Hematopoietic multipotent progenitor cell treated with erythropoietin and hydrocortisone succinate and interleukin-3 and kit ligand, for 17 days (in vitro differentiated cells): ENCODE results near the gene LLGL2.
"Not testable (repeated sequence)": the region's sequence is repeated elsewhere in the genome, so short reads cannot be mapped to it uniquely, and the experiment has no call there.

ENCODE experiments used
- DNase-seq: peaks from one replicate; pipeline ENCODE4 v3.0.0-alpha.2; 2015; ENCODE audit warnings: low spot score

Gene LLGL2

GRCh38 chr17:75570034-75570676 is 44.7 kb downstream of the LLGL2 start:
- no peak for DNase-seq

- DNase-seq = no peak
Observed at GRCh38 chr17:75570772-75571171, 45.3 kb downstream of the LLGL2 start.

GRCh38 chr17:75571197-75571884 is 45.8 kb downstream of the LLGL2 start:
- no peak for DNase-seq

GRCh38 chr17:75571885-75572215 is 46.4 kb downstream of the LLGL2 start:
- no peak for DNase-seq

- DNase-seq = no peak
Observed at GRCh38 chr17:75572713-75573539, 47.4 kb downstream of the LLGL2 start.

GRCh38 chr17:75573540-75573957 is 48.1 kb downstream of the LLGL2 start:
- no peak for DNase-seq

- DNase-seq = no peak
Observed at GRCh38 chr17:75573994-75574393, 48.5 kb downstream of the LLGL2 start.

- DNase-seq = no peak
Observed at GRCh38 chr17:75574404-75575036, 49.0 kb downstream of the LLGL2 start.

- no peak for DNase-seq
Observed at GRCh38 chr17:75575197-75575596, 49.7 kb downstream of the LLGL2 start.

GRCh38 chr17:75575728-75576127 is 50.2 kb downstream of the LLGL2 start:
- DNase-seq = no peak

- no peak for DNase-seq
Observed at GRCh38 chr17:75576661-75577060, 51.2 kb downstream of the LLGL2 start.

GRCh38 chr17:75581121-75581725 is 55.7 kb downstream of the LLGL2 start:
- DNase-seq = not testable (repeated sequence)

GRCh38 chr17:75583197-75583596 is 57.7 kb downstream of the LLGL2 start:
- not testable (repeated sequence) for DNase-seq

- no peak for DNase-seq
Observed at GRCh38 chr17:75584849-75585175, 59.3 kb downstream of the LLGL2 start.

- no peak for DNase-seq
Observed at GRCh38 chr17:75587675-75588595, 62.4 kb downstream of the LLGL2 start, which contains the start of gene MYO15B. Gene MYO15B (plus strand): TSS chr17:75587800. CDS start chr17:75588058, 258 bp downstream.

- DNase-seq = no peak
Observed at GRCh38 chr17:75588596-75589011, 63.1 kb downstream of the LLGL2 start.

- DNase-seq = peak; percentile 83
Observed at GRCh38 chr17:75589012-75589918, 63.8 kb downstream of the LLGL2 start.

- no peak for DNase-seq
Observed at GRCh38 chr17:75589919-75590303, 64.4 kb downstream of the LLGL2 start.

GRCh38 chr17:75590314-75590761 is 64.8 kb downstream of the LLGL2 start:
- no peak for DNase-seq
